GM12865 (cell line): ENCODE data around the gene WRAP73.
A peak's percentile ranks its signal among the peaks of the same experiment; 100 is the strongest.

Experiments
- DNase-seq: peaks from one replicate; pipeline ENCODE4 v3.0.0; 2010; ENCODE audit warnings: low read depth
- H3K4me3 ChIP-seq: 2 replicates; pipeline ENCODE4 v1.5.1; 2011; ENCODE audit warnings: mild to moderate bottlenecking, low read depth, low read length, control low read depth
- CTCF ChIP-seq: IDR thresholded peaks from 2 replicates; pipeline ENCODE4 v1.5.1; 2011; ENCODE audit warnings: low read length, control low read depth, low read depth, inconsistent platforms; ENCODE audit not compliant: insufficient read depth; ENCODE audit errors: missing control alignments

The WRAP73 gene

DNA sequence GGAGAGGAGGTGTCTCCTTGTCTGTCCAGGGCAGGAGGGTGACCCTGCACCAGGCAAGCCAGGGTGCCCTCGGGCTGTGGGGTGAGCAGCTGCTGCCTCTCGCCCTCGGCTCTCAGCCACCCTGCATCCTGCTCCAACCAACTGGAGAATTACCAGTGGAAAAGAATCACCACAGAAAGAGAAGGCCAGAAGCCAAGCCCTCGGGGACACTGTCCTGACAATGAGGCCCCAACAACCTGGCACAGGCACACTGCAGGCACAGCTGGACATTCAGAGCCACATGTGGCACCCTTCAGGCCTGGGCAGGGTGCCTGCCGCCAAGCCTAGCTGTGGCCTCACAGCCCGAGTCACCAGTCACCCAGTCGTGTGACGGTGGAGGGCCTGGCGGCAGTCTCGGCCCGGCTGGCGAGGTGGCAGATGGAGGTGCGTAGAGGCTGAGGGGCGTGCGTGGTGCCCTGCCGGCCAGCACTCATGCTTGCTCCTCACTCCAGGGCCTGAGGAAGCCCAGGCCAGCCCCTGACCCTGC, 50.6 kb downstream of the WRAP73 start:
- H3K4me3 ChIP-seq, result no peak overlapping the region
- TF ChIP-seq CTCF, result no peak
- no peak for DNase-seq

- no peak overlapping the region for H3K4me3 ChIP-seq
- no peak for DNase-seq
- no peak for TF ChIP-seq CTCF
Measured at GRCh38 chr1:3598522-3599285, 51.2 kb downstream of the WRAP73 start.

DNA sequence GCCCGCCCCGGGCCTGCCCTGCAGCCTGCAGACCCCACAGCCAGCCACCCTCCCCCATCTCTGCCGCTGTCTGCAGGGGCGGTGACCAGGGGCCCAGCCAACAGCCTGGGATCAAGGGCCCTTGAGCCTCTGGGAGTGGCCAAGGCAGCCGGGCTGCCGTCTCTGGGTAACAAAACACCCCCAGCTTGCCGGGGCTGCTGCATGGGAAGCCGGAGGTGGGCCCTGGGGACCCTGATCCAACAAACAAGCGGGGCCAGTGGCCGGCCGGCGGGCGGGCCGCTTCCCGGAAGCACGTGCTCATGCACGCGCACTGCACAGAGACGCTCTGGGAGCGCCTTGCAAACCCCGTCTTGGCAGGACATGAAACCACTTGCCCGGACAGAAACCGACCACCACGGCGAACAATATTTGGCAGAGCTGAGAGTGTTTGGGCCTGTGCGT, 51.8 kb downstream of the WRAP73 start:
- peak; percentile 35 for DNase-seq
- no peak for TF ChIP-seq CTCF
- no peak overlapping the region for H3K4me3 ChIP-seq

- TF ChIP-seq CTCF, result no peak
- no peak overlapping the region for H3K4me3 ChIP-seq
- peak; percentile 14 for DNase-seq
Measured at GRCh38 chr1:3597599-3597964, 52.3 kb downstream of the WRAP73 start.

- no peak for TF ChIP-seq CTCF
- no peak overlapping the region for H3K4me3 ChIP-seq
- no peak for DNase-seq
Measured at GRCh38 chr1:3596663-3597598, 53.0 kb downstream of the WRAP73 start.

- DNase-seq, result no peak
- TF ChIP-seq CTCF, result no peak
- H3K4me3 ChIP-seq, result no peak overlapping the region
Measured at GRCh38 chr1:3595949-3596348, 54.0 kb downstream of the WRAP73 start.
